MCF 10A (cell line): Measurements from ENCODE around the gene TOMM40L. TPM values are rescaled to one million over a fixed set of nuclear protein-coding genes. Genes with fewer than 3 reads are reported as not detected.

Experiments used
- BruUV-seq: library from RNA; stranded (reverse); fragments of 400-500 nt; replicated peaks from 2 replicates; lab custom pipeline; 2021; lab: Mats Ljungman, UMichigan
- CTCF ChIA-PET: fragments of 300-600 bp; sonication (Branson Sonifier 250); formaldehyde crosslinking; extraction: SDS; loops from one replicate; lab custom pipeline; 2021; ENCODE audit warnings: antibody characterized with exemption, inconsistent platforms; lab: Yijun Ruan, JAX
- POLR2A ChIA-PET: fragments of 300-600, 350-650 bp; sonication (Branson Sonifier 250); formaldehyde crosslinking; extraction: SDS; loops from one replicate; lab custom pipeline; 2020; ENCODE audit warnings: antibody characterized with exemption, inconsistent platforms; lab: Yijun Ruan, JAX
- DNase-seq: peaks from one replicate; pipeline ENCODE4 v3.0.0-alpha.2; 2018; ENCODE audit not compliant: unreplicated experiment
- H3K27ac Mint-ChIP-seq: one replicate; pipeline ENCODE4 v1.8.0; 2022; ENCODE audit warnings: mild to moderate bottlenecking, low read depth, mixed read lengths; ENCODE audit not compliant: unreplicated experiment
- H3K27me3 Mint-ChIP-seq: one replicate; pipeline ENCODE4 v1.8.0; 2022; ENCODE audit warnings: mixed read lengths; ENCODE audit not compliant: insufficient read depth, unreplicated experiment
- H3K36me3 Mint-ChIP-seq: one replicate; pipeline ENCODE4 v1.8.0; 2022; ENCODE audit warnings: mild to moderate bottlenecking, moderate library complexity, mixed read lengths; ENCODE audit not compliant: insufficient read depth, unreplicated experiment
- H3K4me1 Mint-ChIP-seq: one replicate; pipeline ENCODE4 v1.8.0; 2022; ENCODE audit warnings: mixed read lengths; ENCODE audit not compliant: insufficient read depth, unreplicated experiment
- H3K4me3 Mint-ChIP-seq: one replicate; pipeline ENCODE4 v1.8.0; 2022; ENCODE audit warnings: mild to moderate bottlenecking, moderate library complexity, mixed read lengths; ENCODE audit not compliant: unreplicated experiment
- H3K9me3 Mint-ChIP-seq: one replicate; pipeline ENCODE4 v1.8.0; 2022; ENCODE audit warnings: mixed read lengths; ENCODE audit not compliant: unreplicated experiment
- CTCF ChIP-seq: fragments of 200-600 bp; IDR thresholded peaks from one replicate; pipeline ENCODE4 v1.8.0; 2022; ENCODE audit warnings: antibody characterized with exemption, mild to moderate bottlenecking; ENCODE audit not compliant: unreplicated experiment
- intact Hi-C: fragments of 100-400 bp; cut with micrococcal nuclease; formaldehyde crosslinking; loops from 2 replicates; pipeline ENCODE4 v1.14.1; 2022
- total RNA-seq: library from RNA; stranded (reverse); gene quantifications from 2 replicates; pipeline ENCODE4 v1.2.3, GENCODE V29; 2022

The TOMM40L gene
- total RNA-seq, 1 experiment from 2014 or later, result 12.3 TPM

- peaks cover 6% of the 10 kb centered on the region for H3K4me1 Mint-ChIP-seq
- ChIA-PET POLR2A (interaction anchor here (0.7 to 1.2 kb wide), 4 partner anchors 8 to 153 kb away, joined by 3 to 4 read pairs (median 4); partner anchors contain the start of gene TOMM40L), CTCF (interaction anchor here (0.5 to 9.4 kb wide), 7 partner anchors 8 to 204 kb away, joined by 3 to 128 read pairs (median 4); partner anchors contain the start of genes PCP4L1 and TOMM40L)
- TF ChIP-seq CTCF, result no peak
- intact Hi-C loops, result no loop called here
- H3K27ac Mint-ChIP-seq, result no peak overlapping the region
- H3K36me3 Mint-ChIP-seq, result peaks cover 13% of the 10 kb centered on the region
- no TSS peak for BruUV-seq
- H3K9me3 Mint-ChIP-seq, result no peaks in the 10 kb centered on the region
- DNase-seq, result no peak
- no peak overlapping the region for H3K4me3 Mint-ChIP-seq
- H3K27me3 Mint-ChIP-seq, result no peaks in the 10 kb centered on the region
Observed at GRCh38 chr1:161235957-161236775, 10.3 kb downstream of the TOMM40L start.

GRCh38 chr1:161238039-161238473 lies 12.2 kb downstream of the TOMM40L start, which contains the start of gene NR1I3:
Gene NR1I3, minus strand, starts transcription at chr1:161238203. Its CDS starts 1,638 bp downstream, at chr1:161236565.
- H3K4me1 Mint-ChIP-seq, result peaks cover 11% of the 10 kb centered on the region
- POLR2A ChIA-PET, result interaction anchor here (1.1 to 1.2 kb wide), 2 partner anchors 9 to 11 kb away, joined by 3 to 5 read pairs; no protein-coding TSS in a partner anchor
- no peaks in the 10 kb centered on the region for H3K9me3 Mint-ChIP-seq
- CTCF ChIA-PET, result interaction anchor here (0.6 to 9.4 kb wide), 5 partner anchors 10 to 217 kb away, joined by 4 to 128 read pairs (median 8); partner anchors contain the start of gene TOMM40L
- peaks cover 7% of the 10 kb centered on the region for H3K36me3 Mint-ChIP-seq
- H3K4me3 Mint-ChIP-seq, result no peak within 1 kb of the TSS
- TF ChIP-seq CTCF, result no peak
- BruUV-seq, result no TSS peak
- DNase-seq, result no peak
- intact Hi-C loops, result no loop called here
- no peaks in the 10 kb centered on the region for H3K27me3 Mint-ChIP-seq
- H3K27ac Mint-ChIP-seq, result no peak within 1 kb of the TSS

GRCh38 chr1:161241682-161242081 lies 15.8 kb downstream of the TOMM40L start:
- no peak for DNase-seq
- Mint-ChIP-seq H3K4me3 (no peak overlapping the region), H3K27ac (no peak overlapping the region), H3K36me3 (peaks cover 2% of the 10 kb centered on the region), H3K9me3 (no peaks in the 10 kb centered on the region), H3K4me1 (peaks cover 17% of the 10 kb centered on the region), H3K27me3 (no peaks in the 10 kb centered on the region)
- intact Hi-C loops, result loop anchor here (5.0 kb wide), 1 partner anchor 36 kb away; no protein-coding TSS in a partner anchor
- CTCF ChIA-PET, result interaction anchor here (0.6 to 9.4 kb wide), 4 partner anchors 14 to 864 kb away, joined by 3 to 128 read pairs (median 3); partner anchors contain the start of gene TOMM40L
- POLR2A ChIA-PET, result interaction anchor here (1.1 kb wide), 1 partner anchor 74 kb away, joined by 3 read pairs; no protein-coding TSS in a partner anchor
- TF ChIP-seq CTCF, result no peak
- no TSS peak for BruUV-seq

- no peak for TF ChIP-seq CTCF
- Mint-ChIP-seq H3K36me3 (no peaks in the 10 kb centered on the region), H3K4me1 (peaks cover 17% of the 10 kb centered on the region), H3K27ac (no peak overlapping the region), H3K27me3 (no peaks in the 10 kb centered on the region), H3K9me3 (no peaks in the 10 kb centered on the region), H3K4me3 (no peak overlapping the region)
- intact Hi-C loops, result loop anchor here (5.0 kb wide), 1 partner anchor 35 kb away; no protein-coding TSS in a partner anchor
- no peak for DNase-seq
- ChIA-PET POLR2A (interaction anchor here (1.1 kb wide), 1 partner anchor 73 kb away, joined by 3 read pairs; no protein-coding TSS in a partner anchor), CTCF (interaction anchor here (1.0 to 9.4 kb wide), 3 partner anchors 14 to 37 kb away, joined by 3 to 128 read pairs (median 4); partner anchors contain the start of gene TOMM40L)
- no TSS peak for BruUV-seq
Observed at GRCh38 chr1:161242313-161242712, 16.5 kb downstream of the TOMM40L start.
